ENCODE measurements around the gene EIF5. TPM values are rescaled to one million over a fixed set of nuclear protein-coding genes. Genes with fewer than 3 reads are reported as not detected.
A peak's percentile ranks its signal among the peaks of the same experiment; 100 is the strongest.

Gene EIF5
- total RNA-seq, 1 experiment from 2014 or later: 238 TPM

DNA sequence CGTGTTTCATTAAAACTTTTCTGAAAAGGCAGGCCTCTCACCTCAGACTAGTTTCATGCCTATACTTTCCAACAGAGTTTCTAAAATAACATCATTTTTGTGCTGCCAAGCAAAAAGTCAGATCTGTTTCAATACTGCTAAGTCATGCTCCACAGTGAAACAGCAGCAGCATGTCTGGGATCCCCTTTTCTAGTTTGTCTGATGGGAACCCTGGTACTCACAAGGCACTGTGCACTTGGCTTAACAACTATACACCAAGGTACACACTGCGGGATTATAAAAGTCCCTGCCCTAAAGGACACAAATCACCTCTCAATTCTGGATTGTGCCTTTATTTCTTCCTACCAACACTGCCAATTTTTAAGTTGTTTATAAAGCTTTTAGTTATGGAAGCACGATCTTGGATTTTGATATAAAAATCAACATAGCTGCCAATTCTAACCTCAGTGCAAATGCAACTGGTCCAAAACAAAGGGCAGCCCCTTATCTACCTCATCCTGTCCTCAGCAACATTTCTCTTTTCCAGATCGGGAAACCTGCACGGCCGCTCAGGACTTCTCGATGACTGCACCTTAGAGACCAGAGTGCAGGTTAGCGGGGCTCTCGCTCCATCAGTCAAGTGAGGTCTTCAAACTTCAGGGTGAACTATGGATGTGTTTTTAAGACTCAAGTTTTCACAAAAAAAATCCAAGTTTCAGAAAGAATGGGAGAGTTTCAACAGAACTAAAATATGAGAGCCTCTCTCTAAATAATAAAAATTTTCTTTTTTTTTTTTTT, 1.7 kb upstream of the EIF5 start:
- H3K27ac ChIP-seq (ENCODE audit: low read length): peak overlapping the region; percentile 87; the same call in 1 of the 2 replicates
- H3K4me3 ChIP-seq (ENCODE audit: low read depth in 2 of 2, low read length in 2 of 2): peak overlapping the region; percentile 75 to 91
- ChIA-PET POLR2A (interaction anchor here (0.6 kb wide), 2 partner anchors 22 to 636 kb away, joined by 3 to 14 read pairs; no protein-coding TSS in a partner anchor), CTCF (no interaction called here)
- H3K27me3 ChIP-seq (ENCODE audit: control insufficient read depth, insufficient read depth, low read length): no peaks in the 10 kb centered on the region
- H3K9me3 ChIP-seq (ENCODE audit: control insufficient read depth, insufficient read depth, low read depth, low read length): no peaks in the 10 kb centered on the region
- intact Hi-C loops (cut with micrococcal nuclease; ENCODE audit: unreplicated experiment): no loop called here
- peaks cover 22% of the 10 kb centered on the region for H3K36me3 ChIP-seq (ENCODE audit: control insufficient read depth, insufficient read depth, low read length)
- BruUV-seq (replicated peaks): TSS peak; percentile 86
- no peak for ATAC-seq
- in situ Hi-C loops (cut with HindIII; ENCODE audit: low pct_unique_long_range_greater_than_20kb, low sequenced_read_pairs): no loop called here
- H3K4me1 ChIP-seq (ENCODE audit: control insufficient read depth, insufficient read depth, low read length): peaks cover 22% of the 10 kb centered on the region
- TF ChIP-seq TCF7L2 (IDR thresholded peaks at IDR 0.05; ENCODE audit: low read depth, low read length) (no peak), POLR2AphosphoS5 (IDR thresholded peaks at IDR 0.05; ENCODE audit: low read depth, low read length) (no peak), SIN3A (IDR thresholded peaks at IDR 0.05; ENCODE audit: borderline replicate concordance, insufficient read depth, low read depth, low read length) (no peak)
- TF ChIP-seq, protein P1, sequence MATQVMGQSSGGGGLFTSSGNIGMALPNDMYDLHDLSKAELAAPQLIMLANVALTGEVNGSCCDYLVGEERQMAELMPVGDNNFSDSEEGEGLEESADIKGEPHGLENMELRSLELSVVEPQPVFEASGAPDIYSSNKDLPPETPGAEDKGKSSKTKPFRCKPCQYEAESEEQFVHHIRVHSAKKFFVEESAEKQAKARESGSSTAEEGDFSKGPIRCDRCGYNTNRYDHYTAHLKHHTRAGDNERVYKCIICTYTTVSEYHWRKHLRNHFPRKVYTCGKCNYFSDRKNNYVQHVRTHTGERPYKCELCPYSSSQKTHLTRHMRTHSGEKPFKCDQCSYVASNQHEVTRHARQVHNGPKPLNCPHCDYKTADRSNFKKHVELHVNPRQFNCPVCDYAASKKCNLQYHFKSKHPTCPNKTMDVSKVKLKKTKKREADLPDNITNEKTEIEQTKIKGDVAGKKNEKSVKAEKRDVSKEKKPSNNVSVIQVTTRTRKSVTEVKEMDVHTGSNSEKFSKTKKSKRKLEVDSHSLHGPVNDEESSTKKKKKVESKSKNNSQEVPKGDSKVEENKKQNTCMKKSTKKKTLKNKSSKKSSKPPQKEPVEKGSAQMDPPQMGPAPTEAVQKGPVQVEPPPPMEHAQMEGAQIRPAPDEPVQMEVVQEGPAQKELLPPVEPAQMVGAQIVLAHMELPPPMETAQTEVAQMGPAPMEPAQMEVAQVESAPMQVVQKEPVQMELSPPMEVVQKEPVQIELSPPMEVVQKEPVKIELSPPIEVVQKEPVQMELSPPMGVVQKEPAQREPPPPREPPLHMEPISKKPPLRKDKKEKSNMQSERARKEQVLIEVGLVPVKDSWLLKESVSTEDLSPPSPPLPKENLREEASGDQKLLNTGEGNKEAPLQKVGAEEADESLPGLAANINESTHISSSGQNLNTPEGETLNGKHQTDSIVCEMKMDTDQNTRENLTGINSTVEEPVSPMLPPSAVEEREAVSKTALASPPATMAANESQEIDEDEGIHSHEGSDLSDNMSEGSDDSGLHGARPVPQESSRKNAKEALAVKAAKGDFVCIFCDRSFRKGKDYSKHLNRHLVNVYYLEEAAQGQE (IDR thresholded peaks at IDR 0.05; ENCODE audit: insufficient read depth in 1 of 2, low read depth in 2 of 2, low read length in 1 of 2): no peak
- TF ChIP-seq, protein P2, sequence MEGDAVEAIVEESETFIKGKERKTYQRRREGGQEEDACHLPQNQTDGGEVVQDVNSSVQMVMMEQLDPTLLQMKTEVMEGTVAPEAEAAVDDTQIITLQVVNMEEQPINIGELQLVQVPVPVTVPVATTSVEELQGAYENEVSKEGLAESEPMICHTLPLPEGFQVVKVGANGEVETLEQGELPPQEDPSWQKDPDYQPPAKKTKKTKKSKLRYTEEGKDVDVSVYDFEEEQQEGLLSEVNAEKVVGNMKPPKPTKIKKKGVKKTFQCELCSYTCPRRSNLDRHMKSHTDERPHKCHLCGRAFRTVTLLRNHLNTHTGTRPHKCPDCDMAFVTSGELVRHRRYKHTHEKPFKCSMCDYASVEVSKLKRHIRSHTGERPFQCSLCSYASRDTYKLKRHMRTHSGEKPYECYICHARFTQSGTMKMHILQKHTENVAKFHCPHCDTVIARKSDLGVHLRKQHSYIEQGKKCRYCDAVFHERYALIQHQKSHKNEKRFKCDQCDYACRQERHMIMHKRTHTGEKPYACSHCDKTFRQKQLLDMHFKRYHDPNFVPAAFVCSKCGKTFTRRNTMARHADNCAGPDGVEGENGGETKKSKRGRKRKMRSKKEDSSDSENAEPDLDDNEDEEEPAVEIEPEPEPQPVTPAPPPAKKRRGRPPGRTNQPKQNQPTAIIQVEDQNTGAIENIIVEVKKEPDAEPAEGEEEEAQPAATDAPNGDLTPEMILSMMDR (IDR thresholded peaks at IDR 0.05): no peak
- no peak for DNase-seq (ENCODE audit: low read depth, low spot score)

DNA sequence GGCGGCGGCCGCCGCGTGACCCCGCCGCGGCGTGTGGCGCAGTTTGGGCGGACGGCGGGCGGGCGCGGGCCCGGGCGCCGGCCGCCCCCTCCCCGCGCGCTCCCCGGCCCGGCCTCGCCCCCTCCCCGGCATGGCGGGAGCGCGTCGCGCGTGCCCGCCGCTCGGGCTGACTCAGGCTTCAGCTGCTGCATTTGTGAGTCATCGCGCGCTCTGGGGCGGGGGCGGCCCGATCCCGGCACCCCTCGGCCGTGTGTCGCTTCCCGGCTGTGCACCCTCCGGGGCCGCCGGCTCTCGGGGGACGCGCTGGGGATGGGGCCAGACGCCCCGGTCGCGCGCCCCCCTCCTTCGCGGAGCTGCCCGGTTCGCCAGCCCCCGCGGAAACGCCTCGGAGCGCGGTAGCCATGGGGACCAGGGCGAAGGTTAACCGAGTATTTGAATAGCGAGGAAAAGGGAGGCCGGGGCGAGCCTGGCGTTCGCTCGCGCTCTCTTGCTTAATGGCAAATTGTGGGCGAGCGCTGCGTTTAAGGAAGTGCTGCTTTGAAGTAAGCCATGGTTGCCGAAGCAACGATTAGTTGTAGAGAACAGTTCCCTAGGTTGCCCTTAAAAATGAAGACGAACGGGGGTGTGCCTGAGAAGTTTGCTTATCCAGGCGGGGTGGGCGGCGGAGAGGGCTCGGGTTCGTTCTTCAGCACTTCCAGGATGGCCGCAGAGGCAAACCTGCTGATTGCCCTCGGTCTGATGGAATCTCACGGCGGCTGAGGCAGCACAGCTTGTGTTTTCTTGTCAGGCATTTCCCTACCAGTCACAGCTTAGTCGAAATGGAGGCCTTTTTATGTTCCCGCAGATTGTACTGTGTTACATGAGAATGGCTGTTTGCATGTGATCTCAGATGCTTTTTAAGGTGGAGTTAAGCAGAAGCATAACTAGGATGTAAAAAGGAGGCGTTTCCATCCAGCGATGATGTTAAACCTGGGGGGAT, 896 bp downstream of the EIF5 start:
- ChIA-PET POLR2A (no interaction called here), CTCF (no interaction called here)
- BruUV-seq (replicated peaks): no TSS peak
- H3K27ac ChIP-seq (ENCODE audit: low read length): peak overlapping the region; percentile 82
- H3K4me1 ChIP-seq (ENCODE audit: control insufficient read depth, insufficient read depth, low read length): peaks cover 22% of the 10 kb centered on the region
- peaks cover 47% of the 10 kb centered on the region for H3K36me3 ChIP-seq (ENCODE audit: control insufficient read depth, insufficient read depth, low read length)
- no peaks in the 10 kb centered on the region for H3K9me3 ChIP-seq (ENCODE audit: control insufficient read depth, insufficient read depth, low read depth, low read length)
- intact Hi-C loops (cut with micrococcal nuclease; ENCODE audit: unreplicated experiment) (no loop called here), in situ Hi-C loops (cut with HindIII; ENCODE audit: low pct_unique_long_range_greater_than_20kb, low sequenced_read_pairs) (no loop called here)
- peak overlapping the region; percentile 79 to 91 for H3K4me3 ChIP-seq (ENCODE audit: low read depth in 2 of 2, low read length in 2 of 2)
- TF ChIP-seq, protein P2 (IDR thresholded peaks at IDR 0.05): no peak
- TF ChIP-seq, protein P1 (IDR thresholded peaks at IDR 0.05; ENCODE audit: insufficient read depth in 1 of 2, low read depth in 2 of 2, low read length in 1 of 2): no peak
- TF ChIP-seq POLR2AphosphoS5 (IDR thresholded peaks at IDR 0.05; ENCODE audit: low read depth, low read length) (peak; percentile 22; the same call in 1 of the 2 replicates), SIN3A (IDR thresholded peaks at IDR 0.05; ENCODE audit: borderline replicate concordance, insufficient read depth, low read depth, low read length) (no peak), TCF7L2 (IDR thresholded peaks at IDR 0.05; ENCODE audit: low read depth, low read length) (no peak)
- ATAC-seq: peak; percentile 58
- no peaks in the 10 kb centered on the region for H3K27me3 ChIP-seq (ENCODE audit: control insufficient read depth, insufficient read depth, low read length)
- DNase-seq (ENCODE audit: low read depth, low spot score): no peak
